H1 (cell line): Measurements from ENCODE around the gene ARMH1. TPM values are rescaled to one million over a fixed set of nuclear protein-coding genes. Genes with fewer than 3 reads are reported as not detected.

ENCODE experiments used
- ASH2L ChIP-seq: fragments of 200-600, 300-600 bp; sonication (generic); IDR thresholded peaks from one replicate; pipeline ENCODE4 v1.7.1; 2017; ENCODE audit warnings: low read length
- BACH1 ChIP-seq: IDR thresholded peaks from 2 replicates; pipeline ENCODE4 v1.6.1; 2012; ENCODE audit warnings: low read length, improper control_type of control experiment
- CHD2 ChIP-seq: IDR thresholded peaks from 2 replicates; pipeline ENCODE4 v1.6.1; 2012; ENCODE audit warnings: low read length, improper control_type of control experiment
- CREB1 ChIP-seq: IDR thresholded peaks from 2 replicates; pipeline ENCODE4 v1.6.1; 2012; ENCODE audit warnings: inconsistent platforms
- EGR1 ChIP-seq: IDR thresholded peaks from 2 replicates; pipeline ENCODE4 v1.6.1; 2011; ENCODE audit warnings: low read depth, low read length, borderline replicate concordance
- GTF2F1 ChIP-seq: IDR thresholded peaks from 2 replicates; pipeline ENCODE4 v1.6.1; 2012; ENCODE audit warnings: low read depth, low read length, improper control_type of control experiment, borderline replicate concordance
- JUN ChIP-seq: IDR thresholded peaks from 2 replicates; pipeline ENCODE4 v1.6.1; 2011; ENCODE audit warnings: low read depth, mild to moderate bottlenecking, improper control_type of control experiment, low read length
- KDM4A ChIP-seq: IDR thresholded peaks from one replicate; pipeline ENCODE4 v1.7.1; 2012; ENCODE audit warnings: low read depth, mild to moderate bottlenecking, moderate library complexity, low read length, inconsistent platforms; ENCODE audit not compliant: severe bottlenecking
- PHF8 ChIP-seq: fragments of 200-600 bp; sonication (generic); conservative IDR thresholded peaks from 2 replicates; pipeline ENCODE4 v1.7.1; 2012; ENCODE audit warnings: low read depth, mild to moderate bottlenecking, inconsistent platforms, low read length, moderate library complexity
- POLR2A ChIP-seq, 2 experiments: IDR thresholded peaks; 1 replicate in 1 of 2; 2 replicates in 1 of 2; pipeline ENCODE4 v1.6.1; 2011; ENCODE audit warnings: low read depth in 2 of 2, low read length in 2 of 2, mild to moderate bottlenecking in 2 of 2; ENCODE audit errors: control extremely low read depth in 1 of 2
- POU5F1 ChIP-seq: IDR thresholded peaks from 2 replicates; pipeline ENCODE4 v1.6.1; 2011; ENCODE audit warnings: low read depth, mild to moderate bottlenecking, low read length, moderate library complexity
- RAD21 ChIP-seq, 2 experiments: IDR thresholded peaks in 1 of 2; conservative IDR thresholded peaks in 1 of 2; 2 replicates each; pipeline ENCODE4 v1.6.1; 2011; ENCODE audit warnings: low read depth in 2 of 2, low read length in 2 of 2, improper control_type of control experiment in 1 of 2, inconsistent platforms in 1 of 2, mild to moderate bottlenecking in 1 of 2, moderate library complexity in 1 of 2
- SAP30 ChIP-seq: fragments of 300-600 bp; sonication (generic); IDR thresholded peaks from 2 replicates; pipeline ENCODE4 v1.7.1; 2012; ENCODE audit warnings: low read length, moderate library complexity, mild to moderate bottlenecking, inconsistent platforms; ENCODE audit not compliant: insufficient read depth, insufficient replicate concordance
- SIRT6 ChIP-seq: IDR thresholded peaks from one replicate; pipeline ENCODE4 v1.7.1; 2012; ENCODE audit warnings: low read length, inconsistent platforms
- SP2 ChIP-seq: IDR thresholded peaks from 2 replicates; pipeline ENCODE4 v1.6.1; 2012; ENCODE audit warnings: mild to moderate bottlenecking, low read length, inconsistent platforms
- SP4 ChIP-seq: IDR thresholded peaks from 2 replicates; pipeline ENCODE4 v1.6.1; 2012; ENCODE audit warnings: low read length, inconsistent platforms
- TBP ChIP-seq: IDR thresholded peaks from 2 replicates; pipeline ENCODE4 v1.6.1; 2011; ENCODE audit warnings: low read depth, low read length, improper control_type of control experiment
- YY1 ChIP-seq: IDR thresholded peaks from 2 replicates; pipeline ENCODE4 v1.6.1; 2011; ENCODE audit warnings: low read depth, mild to moderate bottlenecking, low read length
- polyA plus RNA-seq, 7 experiments: library from polyadenylated mRNA; depleted of rRNA in 3 of 7; stranded (reverse) in 5 of 7; unstranded in 2 of 7; fragments of >200 nt in 5 of 7; fragments of 200-250 nt in 2 of 7; gene quantifications; 1 replicate in 5 of 7; 2 replicates in 1 of 7; 4 replicates in 1 of 7; pipeline versions ENCODE4 v1.2.1 to v1.2.3, GENCODE V29; 2011 to 2013; ENCODE audit warnings: missing spikeins in 2 of 7, mixed read lengths in 2 of 7
- total RNA-seq: library from RNA; stranded (reverse); fragmentation: NEBNext Ultra II Directional; extraction: Animal tissue kit (Norgen Biotek cat#: 25700); gene quantifications from 2 replicates; pipeline ENCODE4 v1.2.1, GENCODE V29; 2021
- TF ChIP-seq, protein P1 (sequence below), 3 experiments: IDR thresholded peaks; 1 replicate in 2 of 3; 2 replicates in 1 of 3; pipeline versions ENCODE4 v1.5.1 to v1.6.1; 2011; ENCODE audit warnings: low read length in 3 of 3, mild to moderate bottlenecking in 3 of 3, inconsistent platforms in 2 of 3, low read depth in 1 of 3, moderate library complexity in 1 of 3; ENCODE audit not compliant: insufficient read depth in 1 of 3; ENCODE audit errors: control extremely low read depth in 1 of 3
- TF ChIP-seq, protein P2 (sequence below): IDR thresholded peaks from 2 replicates; pipeline ENCODE4 v1.6.1; 2012; ENCODE audit warnings: inconsistent platforms
- TF ChIP-seq, protein P3 (sequence below): IDR thresholded peaks from 2 replicates; pipeline ENCODE4 v1.6.1; 2011; ENCODE audit warnings: low read length, improper control_type of control experiment

ARMH1 gene
- total and polyA plus RNA-seq, 2 of the 8 experiments (the other 6 are each of a cell fraction or from before 2014, with no cell fraction given) = 0.82 to 0.85 TPM

DNA sequence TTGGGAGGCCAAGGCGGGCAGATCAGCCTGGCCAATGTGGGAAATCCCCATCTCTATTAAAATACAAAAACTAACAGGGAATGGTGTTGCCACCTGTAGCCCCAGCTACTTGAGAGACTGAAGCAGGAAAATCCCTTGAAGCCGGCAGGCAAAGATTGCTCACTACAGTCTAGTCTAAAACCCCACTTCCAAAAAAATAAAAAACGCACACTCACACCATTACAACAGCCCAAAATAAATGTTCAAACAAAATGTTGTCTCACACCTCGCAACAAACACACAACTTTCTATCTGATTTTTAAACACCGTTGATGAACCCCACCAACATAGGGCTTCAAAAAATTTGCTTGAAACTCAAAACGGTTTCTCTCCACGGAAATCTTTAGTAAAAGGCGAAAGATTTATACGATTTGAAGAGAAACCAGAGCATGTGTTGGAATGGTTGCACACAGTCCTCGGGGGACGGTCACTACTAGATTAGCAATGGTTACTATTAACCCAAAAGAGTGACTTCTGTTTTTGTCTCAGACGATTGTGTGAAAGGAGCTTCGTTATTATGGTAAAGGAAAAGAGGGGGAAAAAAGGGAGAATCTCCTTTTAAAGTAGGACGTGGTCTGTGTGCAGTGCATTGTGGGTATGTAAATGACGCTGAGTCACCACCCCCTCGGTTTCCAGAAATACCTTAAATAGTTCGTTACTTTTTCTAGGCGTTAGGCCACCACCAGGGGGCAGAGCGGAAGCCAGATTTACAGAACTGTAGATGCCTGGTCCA, 56.4 kb downstream of the ARMH1 start, which contains the start of gene RNU5D-1 (continued):
- TF ChIP-seq, protein P1, sequence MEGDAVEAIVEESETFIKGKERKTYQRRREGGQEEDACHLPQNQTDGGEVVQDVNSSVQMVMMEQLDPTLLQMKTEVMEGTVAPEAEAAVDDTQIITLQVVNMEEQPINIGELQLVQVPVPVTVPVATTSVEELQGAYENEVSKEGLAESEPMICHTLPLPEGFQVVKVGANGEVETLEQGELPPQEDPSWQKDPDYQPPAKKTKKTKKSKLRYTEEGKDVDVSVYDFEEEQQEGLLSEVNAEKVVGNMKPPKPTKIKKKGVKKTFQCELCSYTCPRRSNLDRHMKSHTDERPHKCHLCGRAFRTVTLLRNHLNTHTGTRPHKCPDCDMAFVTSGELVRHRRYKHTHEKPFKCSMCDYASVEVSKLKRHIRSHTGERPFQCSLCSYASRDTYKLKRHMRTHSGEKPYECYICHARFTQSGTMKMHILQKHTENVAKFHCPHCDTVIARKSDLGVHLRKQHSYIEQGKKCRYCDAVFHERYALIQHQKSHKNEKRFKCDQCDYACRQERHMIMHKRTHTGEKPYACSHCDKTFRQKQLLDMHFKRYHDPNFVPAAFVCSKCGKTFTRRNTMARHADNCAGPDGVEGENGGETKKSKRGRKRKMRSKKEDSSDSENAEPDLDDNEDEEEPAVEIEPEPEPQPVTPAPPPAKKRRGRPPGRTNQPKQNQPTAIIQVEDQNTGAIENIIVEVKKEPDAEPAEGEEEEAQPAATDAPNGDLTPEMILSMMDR (IDR thresholded peaks at IDR 0.05; ENCODE audit: control extremely low read depth in 1 of 3, insufficient read depth in 1 of 3, low read depth in 1 of 3, low read length in 3 of 3) = peak; percentile 48 to 80 (median 55)
- TF ChIP-seq, protein P2, sequence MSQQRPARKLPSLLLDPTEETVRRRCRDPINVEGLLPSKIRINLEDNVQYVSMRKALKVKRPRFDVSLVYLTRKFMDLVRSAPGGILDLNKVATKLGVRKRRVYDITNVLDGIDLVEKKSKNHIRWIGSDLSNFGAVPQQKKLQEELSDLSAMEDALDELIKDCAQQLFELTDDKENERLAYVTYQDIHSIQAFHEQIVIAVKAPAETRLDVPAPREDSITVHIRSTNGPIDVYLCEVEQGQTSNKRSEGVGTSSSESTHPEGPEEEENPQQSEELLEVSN = peak; percentile 98
- TF ChIP-seq TBP (peak; percentile 97), POU5F1 (peak; percentile 56; the same call in 1 of the 2 replicates), SIRT6 (no peak), RAD21 (IDR thresholded peaks at IDR 0.05 in 1 of 2, conservative IDR thresholded peaks at IDR 0.05 in 1 of 2; ENCODE audit: low read depth in 2 of 2, low read length in 2 of 2) (peak; percentile 14 to 32; a peak in 1 of 4 replicates), CHD2 (0 out of 2 replicates have a peak, but pooled peaks have one; percentile 47), GTF2F1 (peak; percentile 99), JUN (0 out of 2 replicates have a peak, but pooled peaks have one; percentile 26), ASH2L (peak; percentile 45), EGR1 (peak; percentile 34), KDM4A (no peak), SP4 (peak; percentile 60; the same call in 1 of the 2 replicates), YY1 (no peak), SAP30 (no peak), CREB1 (peak; percentile 63; the same call in 1 of the 2 replicates), POLR2A (IDR thresholded peaks at IDR 0.05; ENCODE audit: control extremely low read depth in 1 of 2, low read depth in 2 of 2, low read length in 2 of 2) (peak; percentile 99), PHF8 (no peak), BACH1 (peak; percentile 63), SP2 (no peak)
- TF ChIP-seq, protein P3, sequence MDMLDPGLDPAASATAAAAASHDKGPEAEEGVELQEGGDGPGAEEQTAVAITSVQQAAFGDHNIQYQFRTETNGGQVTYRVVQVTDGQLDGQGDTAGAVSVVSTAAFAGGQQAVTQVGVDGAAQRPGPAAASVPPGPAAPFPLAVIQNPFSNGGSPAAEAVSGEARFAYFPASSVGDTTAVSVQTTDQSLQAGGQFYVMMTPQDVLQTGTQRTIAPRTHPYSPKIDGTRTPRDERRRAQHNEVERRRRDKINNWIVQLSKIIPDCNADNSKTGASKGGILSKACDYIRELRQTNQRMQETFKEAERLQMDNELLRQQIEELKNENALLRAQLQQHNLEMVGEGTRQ = no peak
